Left hindlimb (tissue), 1 donor: Measurements from ENCODE around the gene PCSK7.
"Not testable (repeated sequence)": the region's sequence is repeated elsewhere in the genome, so short reads cannot be mapped to it uniquely, and the experiment has no call there.

Experiments used
- DNase-seq: peaks from one replicate; pipeline ENCODE4 v3.0.0-alpha.2; 2018

Gene PCSK7

GRCh38 chr11:117231842-117232091 lies at the start of gene PCSK7:
TSS of gene PCSK7 (minus strand) at chr11:117232073. CDS start at chr11:117229844, 2,229 bp downstream.
- no peak for DNase-seq

- DNase-seq = no peak
These were observed 49.3 kb upstream of the PCSK7 start for GRCh38 chr11:117281159-117281558.

- DNase-seq = no peak
These were observed 48.0 kb upstream of the PCSK7 start for GRCh38 chr11:117279711-117280376.

- DNase-seq = no peak
These were observed 46.5 kb upstream of the PCSK7 start for GRCh38 chr11:117278347-117278746.

- DNase-seq = no peak
These were observed 41.8 kb upstream of the PCSK7 start for GRCh38 chr11:117273550-117274289.

- DNase-seq = not testable (repeated sequence)
These were observed 40.3 kb upstream of the PCSK7 start for GRCh38 chr11:117272175-117272574.

GRCh38 chr11:117271208-117271607 lies 39.3 kb upstream of the PCSK7 start:
- no peak for DNase-seq

- no peak for DNase-seq
These were observed 38.0 kb upstream of the PCSK7 start for GRCh38 chr11:117269856-117270255.

GRCh38 chr11:117265745-117266144 lies 33.9 kb upstream of the PCSK7 start:
- no peak for DNase-seq

- DNase-seq = not testable (repeated sequence)
These were observed 32.9 kb upstream of the PCSK7 start for GRCh38 chr11:117264624-117265323.

- DNase-seq = no peak
These were observed 27.5 kb upstream of the PCSK7 start for GRCh38 chr11:117259417-117259816.

- DNase-seq = no peak
These were observed 26.7 kb upstream of the PCSK7 start for GRCh38 chr11:117258576-117258975.

GRCh38 chr11:117256573-117256972 lies 24.7 kb upstream of the PCSK7 start:
- no peak for DNase-seq

- DNase-seq = no peak
These were observed 24.1 kb upstream of the PCSK7 start for GRCh38 chr11:117255966-117256365.

- no peak for DNase-seq
These were observed 19.6 kb upstream of the PCSK7 start for GRCh38 chr11:117251506-117251905.

- no peak for DNase-seq
These were observed 17.7 kb upstream of the PCSK7 start for GRCh38 chr11:117249571-117249970.

GRCh38 chr11:117248341-117248740 lies 16.5 kb upstream of the PCSK7 start:
- DNase-seq = no peak

- DNase-seq = no peak
These were observed 7.4 kb upstream of the PCSK7 start for GRCh38 chr11:117239295-117239694.

GRCh38 chr11:117238221-117238620 lies 6.3 kb upstream of the PCSK7 start:
- DNase-seq = no peak

- DNase-seq = no peak
These were observed 1.1 kb upstream of the PCSK7 start for GRCh38 chr11:117232911-117233409.

- DNase-seq = peak; percentile 87
These were observed 412 bp upstream of the PCSK7 start, which contains the start of gene RNF214 for GRCh38 chr11:117232092-117232878. TSS of gene RNF214 (plus strand) at chr11:117232671. CDS start at chr11:117234273, 1,602 bp downstream.

- DNase-seq = no peak
These were observed 653 bp downstream of the PCSK7 start for GRCh38 chr11:117230999-117231841.
